Sigmoid colon (tissue), 7 donors: ENCODE measurements around the gene ANOS1. TPM values are rescaled to one million over a fixed set of nuclear protein-coding genes. Genes with fewer than 3 reads are reported as not detected.

Experiments
- DNase-seq: peaks from one replicate; pipeline ENCODE4 v3.0.0-alpha.2; 2019
- H3K27ac ChIP-seq, 4 donors: fragments of 200-600 bp; sonication (generic); one replicate each; pipeline ENCODE4 v1.5.1; 2016 to 2019; ENCODE audit warnings: mild to moderate bottlenecking in 1 of 4
- H3K27me3 ChIP-seq, 3 donors: fragments of 200-600 bp; sonication (generic); one replicate each; pipeline ENCODE4 v1.5.1; 2019; ENCODE audit warnings: mild to moderate bottlenecking in 1 of 3
- H3K36me3 ChIP-seq, 4 donors: fragments of 200-600 bp; sonication (generic); one replicate each; pipeline ENCODE4 v1.5.1; 2016 to 2019
- H3K4me1 ChIP-seq, 4 donors: fragments of 200-600 bp; sonication (generic); one replicate each; pipeline ENCODE4 v1.5.1; 2017 to 2019
- H3K4me3 ChIP-seq, 4 donors: fragments of 200-600 bp; sonication (generic); one replicate each; pipeline ENCODE4 v1.5.1; 2017 to 2019; ENCODE audit warnings: mild to moderate bottlenecking in 2 of 4, moderate library complexity in 1 of 4
- H3K9me3 ChIP-seq, 4 donors: fragments of 200-600 bp in 3 of 4; sonication (generic) in 3 of 4; one replicate each; pipeline versions ENCODE4 v1.5.1 to v1.6.1; 2013 to 2019
- EP300 ChIP-seq, 4 donors: sonication (generic); formaldehyde crosslinking; IDR thresholded peaks; one replicate each; pipeline ENCODE4 v1.6.1; 2017; ENCODE audit warnings: antibody characterized with exemption in 4 of 4
- POLR2A ChIP-seq, 2 donors: fragments of 450-650 bp; IDR thresholded peaks; one replicate each; pipeline ENCODE4 v1.6.1; 2016; ENCODE audit warnings: antibody characterized with exemption in 2 of 2, mild to moderate bottlenecking in 2 of 2, moderate library complexity in 2 of 2
- POLR2AphosphoS5 ChIP-seq, 4 donors: sonication (generic); formaldehyde crosslinking; IDR thresholded peaks; one replicate each; pipeline ENCODE4 v1.6.1; 2017; ENCODE audit warnings: antibody characterized with exemption in 4 of 4
- WGBS, 2 donors: extraction: QIAGEN DNeasy Blood & Tissue Kit; methylation state at CpG; one replicate each; pipeline ENCODE4 v1.1.7; 2013; 5-methylcytosine and 5-hydroxymethylcytosine counted together
- intact Hi-C: fragments of 100-400 bp; cut with DNase I; formaldehyde crosslinking; loops from one replicate; pipeline ENCODE4 v1.15.1; 2023
- polyA plus RNA-seq, 3 donors: library from polyadenylated mRNA; stranded (reverse); fragments of 200-250 nt; gene quantifications; one replicate each; pipeline ENCODE4 v1.2.3, GENCODE V29; 2013
- total RNA-seq, 4 donors: library from RNA; depleted of rRNA; stranded (reverse); fragments of >200 nt; gene quantifications; one replicate each; pipeline ENCODE4 v1.1.0, GENCODE V29; 2016
- TF ChIP-seq, protein P1 (sequence below), 4 experiments: fragments of 450-650 bp in 3 of 4; fragments of 200-600 bp in 1 of 4; IDR thresholded peaks; one replicate each; pipeline ENCODE4 v1.5.1; 2016 to 2019; ENCODE audit warnings: antibody characterized with exemption in 4 of 4, mild to moderate bottlenecking in 3 of 4, moderate library complexity in 2 of 4
- donor health status: healthy with polysubstance abuse.
- donor health status: Bipolar disorder and iron deficiency.
- donor health status: healthy.

The ANOS1 gene
- total and polyA plus RNA-seq, 7 donors: 0.31 to 3.0 (median 0.81) TPM; not detected in 1

GRCh38 chrX:8692871-8693270, 39.1 kb downstream of the ANOS1 start:
- Histone ChIP-seq H3K36me3 (no peaks in the 10 kb centered on the region), H3K4me3 (no peak overlapping the region), H3K4me1 (no peaks in the 10 kb centered on the region), H3K27me3 (no peaks in the 10 kb centered on the region), H3K27ac (no peak overlapping the region), H3K9me3 (no peaks in the 10 kb centered on the region)
- no peak for DNase-seq
- WGBS, 2 donors: 96 to 98% methylated on average over 1 of the region's 1 CpG
- intact Hi-C loops: no loop called here
- TF ChIP-seq POLR2AphosphoS5 (IDR thresholded peaks at IDR 0.05): no peak
- TF ChIP-seq POLR2A (IDR thresholded peaks at IDR 0.05): no peak
- no peak for TF ChIP-seq EP300 (IDR thresholded peaks at IDR 0.05)
- TF ChIP-seq, protein P1, sequence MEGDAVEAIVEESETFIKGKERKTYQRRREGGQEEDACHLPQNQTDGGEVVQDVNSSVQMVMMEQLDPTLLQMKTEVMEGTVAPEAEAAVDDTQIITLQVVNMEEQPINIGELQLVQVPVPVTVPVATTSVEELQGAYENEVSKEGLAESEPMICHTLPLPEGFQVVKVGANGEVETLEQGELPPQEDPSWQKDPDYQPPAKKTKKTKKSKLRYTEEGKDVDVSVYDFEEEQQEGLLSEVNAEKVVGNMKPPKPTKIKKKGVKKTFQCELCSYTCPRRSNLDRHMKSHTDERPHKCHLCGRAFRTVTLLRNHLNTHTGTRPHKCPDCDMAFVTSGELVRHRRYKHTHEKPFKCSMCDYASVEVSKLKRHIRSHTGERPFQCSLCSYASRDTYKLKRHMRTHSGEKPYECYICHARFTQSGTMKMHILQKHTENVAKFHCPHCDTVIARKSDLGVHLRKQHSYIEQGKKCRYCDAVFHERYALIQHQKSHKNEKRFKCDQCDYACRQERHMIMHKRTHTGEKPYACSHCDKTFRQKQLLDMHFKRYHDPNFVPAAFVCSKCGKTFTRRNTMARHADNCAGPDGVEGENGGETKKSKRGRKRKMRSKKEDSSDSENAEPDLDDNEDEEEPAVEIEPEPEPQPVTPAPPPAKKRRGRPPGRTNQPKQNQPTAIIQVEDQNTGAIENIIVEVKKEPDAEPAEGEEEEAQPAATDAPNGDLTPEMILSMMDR (IDR thresholded peaks at IDR 0.05): no peak

DNA sequence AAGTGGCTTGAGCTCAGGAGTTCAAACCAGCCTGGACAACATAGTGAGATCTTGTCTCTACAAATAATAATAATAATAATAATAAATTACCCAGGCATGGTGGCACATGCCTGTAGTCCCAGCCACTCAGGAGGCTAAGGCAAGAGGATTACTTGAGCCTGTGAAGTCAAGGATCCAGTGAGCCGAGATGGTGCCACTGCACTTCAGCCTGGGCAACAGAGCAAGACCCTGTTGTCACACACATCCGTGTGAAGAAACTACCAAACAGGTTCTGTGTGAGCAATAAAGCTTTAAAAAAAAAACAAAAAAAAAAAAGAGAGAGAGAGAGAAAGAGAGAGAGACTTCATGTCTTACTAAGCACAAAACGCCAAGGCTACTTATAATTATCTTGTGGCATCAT, 42.5 kb downstream of the ANOS1 start:
- 87 to 88% methylated on average over 3 of the region's 3 CpGs for WGBS, 2 donors
- DNase-seq: no peak

GRCh38 chrX:8688776-8689175, 43.2 kb downstream of the ANOS1 start:
- DNase-seq: no peak
- intact Hi-C loops: no loop called here
- Histone ChIP-seq H3K4me1 (no peaks in the 10 kb centered on the region), H3K9me3 (no peaks in the 10 kb centered on the region), H3K36me3 (no peaks in the 10 kb centered on the region), H3K27me3 (no peaks in the 10 kb centered on the region), H3K4me3 (no peak overlapping the region), H3K27ac (no peak overlapping the region)
- WGBS, 2 donors: 49 to 67% methylated on average over 3 of the region's 3 CpGs
- TF ChIP-seq, protein P1 (IDR thresholded peaks at IDR 0.05): no peak
- TF ChIP-seq EP300 (IDR thresholded peaks at IDR 0.05): no peak
- no peak for TF ChIP-seq POLR2A (IDR thresholded peaks at IDR 0.05)
- no peak for TF ChIP-seq POLR2AphosphoS5 (IDR thresholded peaks at IDR 0.05)

More for the DNA sequence above, 42.5 kb downstream of the ANOS1 start:
- TF ChIP-seq POLR2AphosphoS5 (IDR thresholded peaks at IDR 0.05): no peak
- no peak for TF ChIP-seq POLR2A (IDR thresholded peaks at IDR 0.05)
- TF ChIP-seq, protein P1 (IDR thresholded peaks at IDR 0.05): no peak
- TF ChIP-seq EP300 (IDR thresholded peaks at IDR 0.05): no peak
- Histone ChIP-seq H3K4me3 (no peak overlapping the region), H3K27me3 (no peaks in the 10 kb centered on the region), H3K27ac (no peak overlapping the region), H3K36me3 (no peaks in the 10 kb centered on the region), H3K9me3 (no peaks in the 10 kb centered on the region), H3K4me1 (no peaks in the 10 kb centered on the region)
- intact Hi-C loops: no loop called here

GRCh38 chrX:8684201-8684965, 47.6 kb downstream of the ANOS1 start:
- Histone ChIP-seq H3K27ac (no peak overlapping the region), H3K4me1 (no peaks in the 10 kb centered on the region), H3K27me3 (no peaks in the 10 kb centered on the region), H3K9me3 (no peaks in the 10 kb centered on the region), H3K4me3 (no peak overlapping the region), H3K36me3 (no peaks in the 10 kb centered on the region)
- WGBS, 2 donors: 68 to 90% methylated on average over 16 of the region's 16 CpGs
- DNase-seq: no peak
- TF ChIP-seq POLR2AphosphoS5 (IDR thresholded peaks at IDR 0.05) (no peak), POLR2A (IDR thresholded peaks at IDR 0.05) (no peak), EP300 (IDR thresholded peaks at IDR 0.05) (no peak)
- TF ChIP-seq, protein P1 (IDR thresholded peaks at IDR 0.05): no peak
- intact Hi-C loops: no loop called here
